Activated CD8-positive, alpha-beta T cell treated with anti-CD3 and anti-CD28 coated beads, Interleukin-2, amount 10 ng/mL, durations not matched to agents 7 days and 5 days (primary cell): ENCODE measurements around the gene TMEM131L. TPM values are rescaled to one million over a fixed set of nuclear protein-coding genes. Genes with fewer than 3 reads are reported as not detected.

Source experiments
- ATAC-seq: fragments of 150-1000 bp; cut with Tn5 transposase; one replicate; pipeline ENCODE4 v1.10.0; 2021; ENCODE audit warnings: moderate library complexity
- CTCF ChIA-PET: fragments of 350-600 bp; sonication (Branson Sonifier 250); formaldehyde crosslinking; loops from one replicate; lab custom pipeline; 2021; ENCODE audit warnings: antibody characterized with exemption; lab: Charles Lee
- POLR2A ChIA-PET: fragments of 350-600 bp; sonication (Branson Sonifier 250); formaldehyde crosslinking; loops from one replicate; lab custom pipeline; 2021; ENCODE audit warnings: antibody characterized with exemption; lab: Charles Lee
- DNase-seq: peaks from one replicate; pipeline ENCODE4 v3.0.0-alpha.2; 2020
- H3K27ac Mint-ChIP-seq: one replicate; pipeline ENCODE4 v1.8.0; 2021; ENCODE audit warnings: mild to moderate bottlenecking, mixed read lengths
- H3K27me3 Mint-ChIP-seq: one replicate; pipeline ENCODE4 v1.8.0; 2021; ENCODE audit warnings: low read depth, mixed read lengths
- H3K36me3 Mint-ChIP-seq: one replicate; pipeline ENCODE4 v1.8.0; 2021; ENCODE audit warnings: low read depth, mixed read lengths
- H3K4me1 Mint-ChIP-seq: one replicate; pipeline ENCODE4 v1.8.0; 2021; ENCODE audit warnings: low read depth, mixed read lengths
- H3K4me3 Mint-ChIP-seq: one replicate; pipeline ENCODE4 v1.8.0; 2021; ENCODE audit warnings: mild to moderate bottlenecking, mixed read lengths
- H3K9me3 Mint-ChIP-seq: one replicate; pipeline ENCODE4 v1.8.0; 2022; ENCODE audit warnings: mixed read lengths; ENCODE audit not compliant: insufficient read depth
- total RNA-seq, 2 experiments: library from RNA; stranded (reverse); gene quantifications; one replicate each; pipeline ENCODE4 v1.2.3, GENCODE V29; 2021

TMEM131L gene
- total RNA-seq, 2 experiments from 2014 or later = 54.9 to 58.4 TPM

DNA sequence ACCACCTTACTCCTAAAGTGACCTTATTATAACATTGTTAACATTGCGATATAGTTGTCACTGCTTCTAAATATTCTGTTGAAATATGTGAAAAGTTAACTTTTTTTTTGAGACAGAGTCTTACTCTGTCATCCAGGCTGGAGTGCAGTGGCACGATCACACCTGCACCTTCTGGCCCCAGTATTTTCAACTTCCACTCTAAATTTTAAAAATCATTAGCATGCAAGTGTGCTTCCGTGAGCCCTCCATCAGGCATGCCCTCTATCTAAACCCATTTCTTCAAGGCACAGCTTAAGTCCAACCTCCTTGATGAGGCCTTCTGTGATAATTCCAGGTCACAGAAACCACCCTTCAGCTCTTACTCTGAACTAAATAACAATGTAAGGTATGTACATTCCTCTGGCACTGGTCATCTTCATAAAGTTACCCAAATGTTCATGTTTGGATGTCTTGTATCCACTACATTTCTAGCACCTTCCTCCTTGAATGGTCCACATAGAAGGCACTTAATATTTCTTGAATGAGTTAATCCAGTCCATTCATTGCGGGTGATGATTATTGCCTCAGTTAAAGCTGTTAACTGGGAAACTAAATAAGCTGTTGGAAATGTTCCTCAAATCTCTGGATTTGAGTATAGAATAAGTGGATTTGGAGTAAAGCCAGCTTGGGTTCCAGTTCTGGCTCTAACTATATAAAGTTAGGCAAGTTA is 38.6 kb upstream of the TMEM131L start:
- DNase-seq = no peak
- ChIA-PET POLR2A (no interaction called here), CTCF (interaction anchor here (0.6 to 5.3 kb wide), 6 partner anchors 39 to 220 kb away, joined by 3 to 42 read pairs (median 11); partner anchors contain the start of gene TMEM131L)
- no peaks in the 10 kb centered on the region for H3K27me3 Mint-ChIP-seq
- H3K27ac Mint-ChIP-seq = peak overlapping the region; percentile 78
- no peak overlapping the region for H3K4me3 Mint-ChIP-seq
- H3K4me1 Mint-ChIP-seq = peaks cover 68% of the 10 kb centered on the region
- peaks cover 14% of the 10 kb centered on the region for H3K36me3 Mint-ChIP-seq
- H3K9me3 Mint-ChIP-seq = peaks cover 2% of the 10 kb centered on the region
- no peak for ATAC-seq

- DNase-seq = peak; percentile 33
- no peak for ATAC-seq
- CTCF ChIA-PET = interaction anchor here (0.6 to 5.3 kb wide), 11 partner anchors 8 to 214 kb away, joined by 3 to 42 read pairs (median 5); partner anchors contain the start of gene TMEM131L
- peaks cover 2% of the 10 kb centered on the region for H3K9me3 Mint-ChIP-seq
- POLR2A ChIA-PET = interaction anchor here (2.0 kb wide), 1 partner anchor 37 kb away, joined by 10 read pairs; the partner anchor contains the start of gene TMEM131L
- peaks cover 19% of the 10 kb centered on the region for H3K36me3 Mint-ChIP-seq
- H3K27ac Mint-ChIP-seq = peak overlapping the region; percentile 37
- no peaks in the 10 kb centered on the region for H3K27me3 Mint-ChIP-seq
- H3K4me3 Mint-ChIP-seq = no peak overlapping the region
- H3K4me1 Mint-ChIP-seq = peaks cover 77% of the 10 kb centered on the region
These were observed 37.2 kb upstream of the TMEM131L start for GRCh38 chr4:153428941-153429475.

DNA sequence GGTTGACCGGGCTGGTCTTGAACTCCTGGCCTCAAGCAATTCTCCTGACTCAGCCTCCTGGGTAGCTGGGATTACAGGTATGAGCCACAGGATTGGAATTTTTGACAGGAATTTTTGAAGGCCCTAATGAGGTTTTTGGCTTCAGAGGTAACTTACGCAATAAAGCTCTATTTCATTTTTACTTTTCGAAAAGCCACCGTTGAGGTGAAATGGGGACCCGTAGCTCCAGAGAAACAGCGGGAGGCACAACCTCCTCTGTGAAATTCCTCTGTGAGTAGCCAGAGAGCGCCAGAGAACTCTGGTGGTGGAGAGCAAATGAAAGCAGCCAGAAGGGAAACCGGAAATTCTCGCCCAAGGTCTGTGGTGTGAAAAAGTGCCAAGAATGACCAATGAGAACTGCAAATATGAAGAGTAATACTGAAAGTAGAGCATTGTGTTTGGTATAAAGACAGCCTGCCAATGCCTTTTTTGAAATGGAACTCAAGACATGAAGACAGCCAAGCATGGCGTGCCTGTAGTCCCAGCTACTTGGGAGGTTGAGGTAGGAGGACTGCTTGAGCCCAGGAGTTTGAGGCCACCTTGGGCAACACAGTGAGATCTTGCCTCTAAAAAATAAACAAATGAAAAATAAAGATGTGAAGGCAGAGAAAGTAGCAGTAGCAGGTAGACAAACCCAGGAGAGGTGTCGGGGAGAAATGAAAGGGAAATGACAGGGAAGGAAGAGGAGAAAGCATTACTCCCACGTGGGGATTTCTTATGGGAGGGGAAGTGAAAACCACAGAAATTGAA is 33.0 kb upstream of the TMEM131L start:
- POLR2A ChIA-PET = interaction anchor here (0.7 to 3.8 kb wide), 10 partner anchors 9 to 141 kb away, joined by 3 to 46 read pairs (median 4); partner anchors contain the start of genes MND1 and TMEM131L
- peaks cover 77% of the 10 kb centered on the region for H3K4me1 Mint-ChIP-seq
- CTCF ChIA-PET = interaction anchor here (0.6 to 4.3 kb wide), 45 partner anchors 9 to 210 kb away, joined by 3 to 63 read pairs (median 4); partner anchors contain the start of gene TMEM131L

GRCh38 chr4:153433754-153434105 is 32.4 kb upstream of the TMEM131L start:
- no peak for DNase-seq
- ATAC-seq = no peak
- Mint-ChIP-seq H3K36me3 (peaks cover 18% of the 10 kb centered on the region), H3K27ac (peak overlapping the region; percentile 95), H3K4me1 (peaks cover 77% of the 10 kb centered on the region), H3K27me3 (no peaks in the 10 kb centered on the region), H3K4me3 (peak overlapping the region; percentile 78), H3K9me3 (no peaks in the 10 kb centered on the region)
- POLR2A ChIA-PET = interaction anchor here (0.6 to 3.8 kb wide), 7 partner anchors 26 to 140 kb away, joined by 3 to 46 read pairs (median 6); partner anchors contain the start of genes MND1 and TMEM131L
- CTCF ChIA-PET = interaction anchor here (1.1 to 4.3 kb wide), 24 partner anchors 9 to 210 kb away, joined by 3 to 63 read pairs (median 8); partner anchors contain the start of gene TMEM131L

More for the DNA sequence above, 33.0 kb upstream of the TMEM131L start:
- DNase-seq = peak; percentile 90
- no peaks in the 10 kb centered on the region for H3K27me3 Mint-ChIP-seq
- peak overlapping the region; percentile 95 for H3K27ac Mint-ChIP-seq
- peak overlapping the region; percentile 78 for H3K4me3 Mint-ChIP-seq
- H3K36me3 Mint-ChIP-seq = peaks cover 20% of the 10 kb centered on the region
- peak; percentile 82 for ATAC-seq
- H3K9me3 Mint-ChIP-seq = no peaks in the 10 kb centered on the region

- H3K4me1 Mint-ChIP-seq = peaks cover 77% of the 10 kb centered on the region
- POLR2A ChIA-PET = interaction anchor here (0.6 to 3.8 kb wide), 4 partner anchors 25 to 140 kb away, joined by 3 to 46 read pairs (median 7); partner anchors contain the start of genes MND1 and TMEM131L
- peak overlapping the region; percentile 78 for H3K4me3 Mint-ChIP-seq
- DNase-seq (no peak), ATAC-seq (no peak)
- no peaks in the 10 kb centered on the region for H3K9me3 Mint-ChIP-seq
- peak overlapping the region; percentile 95 for H3K27ac Mint-ChIP-seq
- H3K36me3 Mint-ChIP-seq = peaks cover 18% of the 10 kb centered on the region
- no peaks in the 10 kb centered on the region for H3K27me3 Mint-ChIP-seq
- CTCF ChIA-PET = interaction anchor here (1.1 to 4.3 kb wide), 15 partner anchors 14 to 140 kb away, joined by 3 to 63 read pairs (median 15); partner anchors contain the start of gene TMEM131L
These were observed 32.0 kb upstream of the TMEM131L start for GRCh38 chr4:153434190-153434589.

DNA sequence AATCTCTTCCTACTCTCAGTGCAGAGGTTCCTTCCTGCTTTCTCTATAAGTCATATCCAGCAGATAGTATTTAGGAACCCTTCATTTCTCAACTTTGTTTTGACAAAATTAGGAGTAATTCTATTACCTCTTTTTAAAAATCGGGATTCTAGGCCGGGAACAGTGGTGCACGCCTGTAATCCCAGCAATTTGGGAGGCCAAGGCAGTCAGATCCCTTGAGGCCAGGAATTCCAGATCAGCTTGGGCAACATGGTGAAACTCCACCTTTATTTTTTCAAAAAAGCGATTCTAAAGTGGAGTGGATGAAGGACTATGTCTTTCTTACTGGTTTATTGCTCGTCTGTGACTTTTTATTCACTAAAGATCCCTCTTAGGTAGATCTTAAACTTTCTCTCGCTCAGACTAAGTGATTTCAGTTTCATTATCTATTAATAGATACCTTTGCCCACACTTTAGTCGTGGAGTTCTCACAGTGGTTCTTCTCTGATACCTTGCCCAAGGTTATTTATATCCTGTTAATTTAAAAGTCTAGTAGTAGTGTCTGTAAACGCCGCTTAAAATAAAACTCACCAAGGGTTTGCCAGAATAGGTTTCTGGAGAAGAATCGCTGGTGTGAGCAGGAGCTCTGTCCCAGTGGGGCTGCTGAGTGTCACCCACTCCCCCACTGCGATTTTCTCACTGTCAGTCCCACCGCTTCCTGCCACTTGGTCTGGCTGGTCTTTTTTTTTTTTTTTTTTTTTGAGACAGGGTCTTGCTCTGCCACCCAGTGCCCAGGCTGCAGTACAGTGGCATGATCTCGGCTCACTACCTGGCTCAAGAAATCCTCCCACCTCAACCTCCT is 27.0 kb upstream of the TMEM131L start:
- POLR2A ChIA-PET = interaction anchor here (1.0 to 1.7 kb wide), 2 partner anchors 27 to 135 kb away, joined by 4 to 13 read pairs; partner anchors contain the start of gene TMEM131L
- Mint-ChIP-seq H3K27me3 (no peaks in the 10 kb centered on the region), H3K4me1 (peaks cover 59% of the 10 kb centered on the region), H3K4me3 (peak overlapping the region; percentile 80), H3K36me3 (peaks cover 9% of the 10 kb centered on the region), H3K27ac (peak overlapping the region; percentile 88), H3K9me3 (no peaks in the 10 kb centered on the region)
- DNase-seq (peak; percentile 56), ATAC-seq (peak; percentile 89)
- CTCF ChIA-PET = interaction anchor here (0.8 to 3.5 kb wide), 7 partner anchors 13 to 135 kb away, joined by 3 to 29 read pairs (median 5); partner anchors contain the start of gene TMEM131L

DNA sequence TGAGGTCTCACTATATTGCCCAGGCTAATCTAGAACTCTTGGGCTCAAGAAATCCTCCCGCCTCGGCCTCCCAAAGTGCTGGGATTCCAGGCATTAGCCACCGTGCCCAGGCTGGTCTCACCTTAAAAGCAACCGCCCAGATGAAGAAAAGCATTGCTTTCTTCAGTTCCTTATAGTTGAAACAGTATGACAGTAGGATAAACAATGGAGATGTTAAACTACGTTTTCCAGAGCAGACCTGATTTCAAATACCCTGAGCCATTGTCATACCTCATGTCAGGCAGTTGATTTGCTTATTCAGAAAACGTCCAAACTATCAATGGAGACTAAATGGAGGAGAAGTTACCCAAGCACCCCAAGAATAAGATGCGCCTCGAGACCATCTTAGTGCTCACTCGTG is 26.3 kb upstream of the TMEM131L start:
- Mint-ChIP-seq H3K9me3 (no peaks in the 10 kb centered on the region), H3K36me3 (peaks cover 7% of the 10 kb centered on the region), H3K27ac (peak overlapping the region; percentile 88), H3K4me1 (peaks cover 53% of the 10 kb centered on the region), H3K27me3 (no peaks in the 10 kb centered on the region), H3K4me3 (peak overlapping the region; percentile 80)
- POLR2A ChIA-PET = interaction anchor here (1.0 to 1.7 kb wide), 2 partner anchors 26 to 134 kb away, joined by 4 to 13 read pairs; partner anchors contain the start of gene TMEM131L
- ATAC-seq = no peak
- DNase-seq = no peak
- CTCF ChIA-PET = interaction anchor here (1.4 to 3.5 kb wide), 4 partner anchors 27 to 134 kb away, joined by 5 to 29 read pairs (median 8); partner anchors contain the start of gene TMEM131L

GRCh38 chr4:153440475-153440874 is 25.7 kb upstream of the TMEM131L start:
- peaks cover 7% of the 10 kb centered on the region for H3K36me3 Mint-ChIP-seq
- POLR2A ChIA-PET = no interaction called here
- peak overlapping the region; percentile 13 for H3K27ac Mint-ChIP-seq
- no peaks in the 10 kb centered on the region for H3K9me3 Mint-ChIP-seq
- CTCF ChIA-PET = no interaction called here
- no peak overlapping the region for H3K4me3 Mint-ChIP-seq
- ATAC-seq = no peak
- H3K27me3 Mint-ChIP-seq = no peaks in the 10 kb centered on the region
- peaks cover 53% of the 10 kb centered on the region for H3K4me1 Mint-ChIP-seq
- no peak for DNase-seq

DNA sequence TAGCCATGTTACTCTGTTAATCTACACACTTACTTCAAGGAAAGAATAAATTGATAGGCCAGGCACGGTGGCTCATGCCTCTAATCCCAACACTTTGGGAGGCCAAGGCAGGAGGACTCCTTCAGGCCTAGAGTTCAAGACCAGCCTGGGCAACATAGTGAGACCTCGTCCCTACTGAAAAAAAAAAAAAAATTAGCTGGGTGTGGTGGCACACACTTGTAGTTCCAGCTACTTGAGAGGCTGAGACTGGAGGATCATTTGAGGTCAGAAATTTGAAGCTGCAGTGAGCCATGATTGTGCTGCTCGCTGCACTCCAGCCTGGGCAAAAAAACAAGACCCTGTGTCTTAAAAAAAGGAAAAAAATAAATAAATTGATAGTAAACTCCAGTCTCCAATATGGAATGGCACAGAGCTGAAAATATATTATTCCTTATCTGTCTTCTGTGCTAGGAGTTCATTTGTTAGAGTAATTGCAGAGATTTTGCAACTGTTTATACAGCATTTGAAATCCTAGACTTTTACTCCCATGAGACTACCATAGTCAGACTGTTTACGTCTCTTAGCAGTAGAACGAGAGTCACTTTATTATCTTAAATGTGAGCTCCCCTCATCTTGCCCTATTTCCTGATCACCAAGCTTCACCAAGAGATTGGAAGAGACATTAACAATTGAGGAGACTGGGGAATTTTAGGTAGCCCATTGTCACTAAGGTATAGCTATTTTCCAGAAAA is 18.8 kb upstream of the TMEM131L start:
- DNase-seq (no peak), ATAC-seq (no peak)
- ChIA-PET CTCF (interaction anchor here (0.6 to 5.4 kb wide), 7 partner anchors 8 to 127 kb away, joined by 3 to 41 read pairs (median 3); partner anchors contain the start of gene TMEM131L), POLR2A (interaction anchor here (0.6 to 1.3 kb wide), 2 partner anchors 18 to 78 kb away, joined by 3 read pairs; no protein-coding TSS in a partner anchor)
- Mint-ChIP-seq H3K4me3 (no peak overlapping the region), H3K27ac (no peak overlapping the region), H3K36me3 (no peaks in the 10 kb centered on the region), H3K9me3 (no peaks in the 10 kb centered on the region), H3K4me1 (peaks cover 36% of the 10 kb centered on the region), H3K27me3 (no peaks in the 10 kb centered on the region)
